Ecto neural progenitor cell (in vitro differentiated cells): Measurements from ENCODE around the gene APOL1.
A peak's percentile ranks its signal among the peaks of the same experiment; 100 is the strongest.
"Not testable (repeated sequence)": the region's sequence is repeated elsewhere in the genome, so short reads cannot be mapped to it uniquely, and the experiment has no call there.

Experiments used
- DNase-seq: peaks from one replicate; pipeline ENCODE4 v3.0.0-alpha.2; 2018; ENCODE audit warnings: low spot score

The APOL1 gene

GRCh38 chr22:36225333-36225922 is 27.5 kb upstream of the APOL1 start:
- no peak for DNase-seq

- no peak for DNase-seq
These were observed 26.7 kb upstream of the APOL1 start for GRCh38 chr22:36226189-36226588.

- DNase-seq = no peak
These were observed 25.5 kb upstream of the APOL1 start for GRCh38 chr22:36227396-36227795.

GRCh38 chr22:36227806-36228205 is 25.1 kb upstream of the APOL1 start:
- DNase-seq = no peak

- DNase-seq = not testable (repeated sequence)
These were observed 24.6 kb upstream of the APOL1 start for GRCh38 chr22:36228369-36228768.

GRCh38 chr22:36228944-36229343 is 24.0 kb upstream of the APOL1 start:
- DNase-seq = no peak

- DNase-seq = not testable (repeated sequence)
These were observed 23.3 kb upstream of the APOL1 start for GRCh38 chr22:36229649-36230048.

GRCh38 chr22:36231051-36231450 is 21.9 kb upstream of the APOL1 start:
- not testable (repeated sequence) for DNase-seq

GRCh38 chr22:36232715-36233401 is 20.1 kb upstream of the APOL1 start:
- DNase-seq = no peak

GRCh38 chr22:36233796-36234195 is 19.1 kb upstream of the APOL1 start:
- DNase-seq = no peak

GRCh38 chr22:36234213-36234612 is 18.7 kb upstream of the APOL1 start:
- DNase-seq = no peak

- no peak for DNase-seq
These were observed 18.0 kb upstream of the APOL1 start for GRCh38 chr22:36234919-36235318.

- no peak for DNase-seq
These were observed 17.3 kb upstream of the APOL1 start for GRCh38 chr22:36235585-36235984.

GRCh38 chr22:36236388-36237319 is 16.3 kb upstream of the APOL1 start:
- DNase-seq = no peak

- no peak for DNase-seq
These were observed 15.2 kb upstream of the APOL1 start for GRCh38 chr22:36237462-36238372.

GRCh38 chr22:36238373-36239149 is 14.4 kb upstream of the APOL1 start:
- DNase-seq = no peak

- no peak for DNase-seq
These were observed 13.9 kb upstream of the APOL1 start for GRCh38 chr22:36239150-36239400.

GRCh38 chr22:36239401-36240171 is 13.3 kb upstream of the APOL1 start, which contains the start of gene APOL2:
TSS of gene APOL2 (minus strand) at chr22:36239527. CDS start at chr22:36233162, 6,365 bp downstream.
- peak; percentile 84 for DNase-seq

GRCh38 chr22:36243986-36244385 is 8.9 kb upstream of the APOL1 start:
- DNase-seq = no peak
